Fibroblast of villous mesenchyme (primary cell): Measurements from ENCODE around the gene TALDO1. TPM values are rescaled to one million over a fixed set of nuclear protein-coding genes. Genes with fewer than 3 reads are reported as not detected.

Experiments
- DNase-seq: peaks from one replicate; pipeline ENCODE4 v3.0.0-alpha.2; 2010; ENCODE audit warnings: low read depth
- H3K4me3 ChIP-seq: 2 replicates; pipeline ENCODE4 v1.5.1; 2011; ENCODE audit warnings: low read depth, mild to moderate bottlenecking, low read length
- total RNA-seq: library from RNA; depleted of rRNA; stranded (reverse); fragments of >200 nt; gene quantifications from 2 replicates; pipeline ENCODE4 v1.2.3, GENCODE V29; 2012
- TF ChIP-seq, protein P1 (sequence below): IDR thresholded peaks from 2 replicates; pipeline ENCODE4 v1.5.1; 2012; ENCODE audit warnings: low read depth, mild to moderate bottlenecking, low read length; ENCODE audit not compliant: insufficient read depth

Gene TALDO1
- total RNA-seq, 1 donor, result 148 TPM

DNA sequence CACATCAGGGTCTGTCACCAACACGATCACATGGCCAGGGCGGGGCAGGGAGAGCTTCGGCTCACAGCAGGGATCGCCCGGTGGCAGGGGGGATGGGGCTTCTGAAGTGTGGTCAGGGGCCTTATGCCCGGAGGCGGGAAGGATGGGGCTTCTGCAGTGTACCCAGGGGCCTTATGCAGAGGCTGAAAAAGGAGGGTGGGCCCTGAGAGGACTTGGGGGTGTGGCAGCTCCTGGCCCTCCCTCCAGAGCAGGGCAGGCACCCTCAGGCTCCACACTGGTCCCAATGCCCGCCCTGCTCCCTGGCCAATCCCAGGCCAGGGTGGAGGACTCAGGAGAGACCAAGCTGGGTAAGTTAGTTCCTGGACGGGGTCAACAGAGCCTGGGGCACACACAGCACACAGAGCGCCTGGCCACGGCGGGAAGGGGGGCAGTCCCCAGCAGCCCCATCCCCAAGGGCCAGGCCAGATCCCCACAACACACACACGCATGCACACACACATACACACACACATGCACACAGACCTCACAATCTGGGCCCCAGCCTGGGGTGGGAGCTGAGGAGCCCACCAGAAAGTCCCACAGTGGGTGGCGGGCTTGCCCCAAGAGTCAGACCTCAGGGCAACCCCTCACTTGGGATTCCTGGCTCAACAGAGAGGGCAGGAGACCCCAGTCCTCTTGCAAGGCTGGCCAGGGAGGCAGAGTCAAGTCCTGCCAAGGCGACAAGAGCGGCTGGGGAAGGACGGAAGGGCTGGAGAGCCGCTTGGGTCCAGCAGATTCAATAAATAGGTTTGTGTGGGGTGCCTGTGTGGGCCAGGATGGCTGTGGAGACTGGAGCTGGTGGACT, 43.7 kb downstream of the TALDO1 start:
- no peak for DNase-seq
- no peak overlapping the region for H3K4me3 ChIP-seq
- TF ChIP-seq, protein P1, sequence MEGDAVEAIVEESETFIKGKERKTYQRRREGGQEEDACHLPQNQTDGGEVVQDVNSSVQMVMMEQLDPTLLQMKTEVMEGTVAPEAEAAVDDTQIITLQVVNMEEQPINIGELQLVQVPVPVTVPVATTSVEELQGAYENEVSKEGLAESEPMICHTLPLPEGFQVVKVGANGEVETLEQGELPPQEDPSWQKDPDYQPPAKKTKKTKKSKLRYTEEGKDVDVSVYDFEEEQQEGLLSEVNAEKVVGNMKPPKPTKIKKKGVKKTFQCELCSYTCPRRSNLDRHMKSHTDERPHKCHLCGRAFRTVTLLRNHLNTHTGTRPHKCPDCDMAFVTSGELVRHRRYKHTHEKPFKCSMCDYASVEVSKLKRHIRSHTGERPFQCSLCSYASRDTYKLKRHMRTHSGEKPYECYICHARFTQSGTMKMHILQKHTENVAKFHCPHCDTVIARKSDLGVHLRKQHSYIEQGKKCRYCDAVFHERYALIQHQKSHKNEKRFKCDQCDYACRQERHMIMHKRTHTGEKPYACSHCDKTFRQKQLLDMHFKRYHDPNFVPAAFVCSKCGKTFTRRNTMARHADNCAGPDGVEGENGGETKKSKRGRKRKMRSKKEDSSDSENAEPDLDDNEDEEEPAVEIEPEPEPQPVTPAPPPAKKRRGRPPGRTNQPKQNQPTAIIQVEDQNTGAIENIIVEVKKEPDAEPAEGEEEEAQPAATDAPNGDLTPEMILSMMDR, result no peak

DNA sequence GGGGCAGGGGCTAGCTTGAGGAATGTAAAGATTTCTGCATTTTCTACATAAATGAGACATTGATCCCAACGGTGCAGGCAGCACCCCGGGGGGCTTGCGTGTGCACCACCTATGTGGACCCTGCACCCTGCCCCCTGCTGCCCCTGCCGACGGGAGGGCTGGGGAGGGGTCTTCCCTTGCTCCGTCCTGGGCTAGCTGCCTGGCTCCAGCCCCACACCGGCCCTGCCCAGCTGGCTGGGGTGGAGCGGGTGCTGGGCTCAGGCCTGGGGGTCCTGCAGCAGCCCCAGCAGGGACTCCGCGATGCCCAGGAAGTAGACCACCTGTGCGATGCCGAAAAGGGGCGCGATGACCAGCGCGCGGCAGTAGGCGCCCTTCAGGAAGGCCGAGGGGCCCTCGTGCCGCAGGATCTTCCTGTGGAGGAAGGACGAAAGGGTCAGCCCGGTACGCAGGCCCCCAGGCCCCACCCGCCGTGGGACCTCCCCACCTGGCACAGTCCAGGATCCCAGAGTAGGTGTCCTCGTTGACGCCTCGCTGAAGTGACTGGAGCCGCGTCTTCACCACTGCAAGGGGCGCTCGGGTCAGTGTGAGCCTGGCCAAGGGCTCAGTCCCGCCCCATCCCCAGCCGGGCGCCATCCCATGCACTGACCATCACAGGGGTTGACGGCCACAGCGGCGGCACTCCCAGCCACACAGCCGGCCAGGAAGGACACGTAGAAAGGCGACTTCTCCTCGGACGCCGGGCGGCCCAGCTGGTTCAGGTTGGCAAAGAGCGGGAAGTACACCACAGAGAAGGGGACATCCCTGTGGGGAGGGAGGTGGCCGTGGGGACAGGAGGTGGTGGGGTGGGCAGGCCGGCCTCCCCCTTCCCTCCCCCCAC, 44.6 kb downstream of the TALDO1 start:
- no peak overlapping the region for H3K4me3 ChIP-seq
- no peak for DNase-seq
- TF ChIP-seq, protein P1, result no peak

DNA sequence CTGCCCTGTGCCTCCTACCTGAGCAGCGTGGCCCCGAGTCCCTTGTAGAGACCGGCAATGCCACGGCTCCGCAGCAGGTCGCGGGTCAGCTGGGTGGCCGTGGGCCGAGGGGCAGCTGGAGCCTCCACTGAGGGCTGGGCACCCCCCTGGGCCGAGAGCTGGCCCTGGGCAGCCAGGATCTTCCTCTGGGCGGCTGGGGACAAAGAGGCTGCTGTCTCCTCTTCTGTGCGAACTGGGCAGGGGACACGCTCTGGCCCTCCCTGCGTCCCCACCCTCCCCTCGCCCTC, 45.2 kb downstream of the TALDO1 start:
- DNase-seq, result no peak
- TF ChIP-seq, protein P1, result no peak

DNA sequence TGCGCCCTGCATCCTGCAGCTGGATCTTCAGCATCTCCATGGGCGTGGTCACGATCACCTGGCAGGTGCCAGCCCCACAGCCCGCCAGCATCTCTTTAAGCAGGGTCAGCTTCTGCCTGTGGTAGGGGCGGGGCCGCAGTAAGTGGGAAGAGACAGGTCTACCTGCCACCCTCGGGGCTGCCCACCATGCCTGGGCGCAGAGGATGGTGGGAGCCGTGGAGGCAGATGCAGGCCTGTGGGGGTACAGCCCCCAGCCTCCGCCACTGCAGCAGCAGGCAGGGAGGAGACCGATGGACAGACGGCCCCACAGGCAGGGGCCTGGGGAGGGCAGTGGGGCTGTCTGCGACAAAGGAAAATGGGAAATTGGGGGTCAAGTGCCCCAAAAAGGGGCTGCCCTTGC, 45.6 kb downstream of the TALDO1 start:
- TF ChIP-seq, protein P1, result no peak
- no peak overlapping the region for H3K4me3 ChIP-seq
- DNase-seq, result no peak

More for the DNA sequence above, 45.2 kb downstream of the TALDO1 start:
- H3K4me3 ChIP-seq, result no peak overlapping the region

DNA sequence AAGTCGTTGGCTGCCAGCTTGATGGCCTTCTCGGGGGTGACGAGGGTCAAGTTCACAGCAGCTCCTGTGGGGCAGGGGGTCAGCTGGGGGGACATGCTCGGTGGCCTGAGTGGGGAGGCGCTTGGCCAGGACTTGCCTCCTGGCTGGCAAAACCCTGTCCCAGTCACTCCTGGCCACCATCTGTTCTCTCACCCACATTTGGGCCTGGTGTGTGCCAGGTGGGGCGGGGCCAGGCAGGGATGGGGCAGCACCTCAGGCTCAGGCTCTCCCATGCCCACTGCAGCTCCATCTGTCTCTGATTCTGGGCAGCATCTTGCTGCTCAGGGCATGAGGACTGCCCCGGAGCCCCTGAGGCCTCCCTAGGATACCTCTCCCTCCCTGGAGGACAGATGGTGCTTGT, 46.3 kb downstream of the TALDO1 start:
- DNase-seq, result no peak
- TF ChIP-seq, protein P1, result no peak
- H3K4me3 ChIP-seq, result no peak overlapping the region

DNA sequence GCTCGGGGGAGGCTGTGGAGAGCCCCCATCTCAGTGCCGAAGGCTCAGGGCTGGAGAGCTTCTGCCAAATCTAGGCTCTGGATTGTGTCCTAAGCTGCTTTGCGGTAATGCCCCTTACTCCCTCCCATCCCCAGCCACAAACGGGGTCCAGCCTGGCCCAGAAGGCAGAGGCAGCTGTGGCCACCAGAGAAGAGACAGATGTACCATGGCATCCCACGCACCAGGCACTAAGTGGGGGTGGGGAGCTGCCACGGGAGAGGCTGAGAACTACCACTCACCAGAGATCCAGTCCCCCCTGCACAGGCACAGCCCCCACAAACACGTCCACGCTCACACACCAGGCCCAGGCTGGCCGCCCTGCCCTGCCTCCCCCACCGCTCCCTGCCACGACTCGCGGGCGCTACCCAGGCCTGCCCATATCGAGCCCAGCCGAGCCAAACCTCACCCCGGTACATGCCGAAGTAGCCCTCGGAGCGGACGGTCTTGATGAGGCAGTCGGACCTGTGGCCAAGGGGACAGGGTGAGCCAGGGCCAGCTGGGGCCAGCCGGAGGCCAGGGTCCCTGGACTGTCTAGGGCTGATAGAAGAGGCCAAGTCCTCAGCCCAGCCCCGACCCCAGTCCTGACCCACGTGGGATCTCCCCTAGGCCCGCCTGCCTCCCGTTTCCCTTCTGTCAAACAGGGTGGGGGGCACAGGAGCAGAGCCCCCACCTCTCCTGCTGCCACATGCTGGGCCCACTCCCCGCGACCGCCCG, 46.9 kb downstream of the TALDO1 start:
- TF ChIP-seq, protein P1, result no peak
- no peak for DNase-seq
- H3K4me3 ChIP-seq, result no peak overlapping the region
